MCF 10A (cell line): ENCODE measurements around the gene NFIB. TPM values are rescaled to one million over a fixed set of nuclear protein-coding genes. Genes with fewer than 3 reads are reported as not detected.

ENCODE experiments used
- BruUV-seq: library from RNA; stranded (reverse); fragments of 400-500 nt; replicated peaks from 2 replicates; lab custom pipeline; 2021; lab: Mats Ljungman, UMichigan
- CTCF ChIA-PET: fragments of 300-600 bp; sonication (Branson Sonifier 250); formaldehyde crosslinking; extraction: SDS; loops from one replicate; lab custom pipeline; 2021; ENCODE audit warnings: antibody characterized with exemption, inconsistent platforms; lab: Yijun Ruan, JAX
- POLR2A ChIA-PET: fragments of 300-600, 350-650 bp; sonication (Branson Sonifier 250); formaldehyde crosslinking; extraction: SDS; loops from one replicate; lab custom pipeline; 2020; ENCODE audit warnings: antibody characterized with exemption, inconsistent platforms; lab: Yijun Ruan, JAX
- DNase-seq: peaks from one replicate; pipeline ENCODE4 v3.0.0-alpha.2; 2018; ENCODE audit not compliant: unreplicated experiment
- H3K27ac Mint-ChIP-seq: one replicate; pipeline ENCODE4 v1.8.0; 2022; ENCODE audit warnings: mild to moderate bottlenecking, low read depth, mixed read lengths; ENCODE audit not compliant: unreplicated experiment
- H3K27me3 Mint-ChIP-seq: one replicate; pipeline ENCODE4 v1.8.0; 2022; ENCODE audit warnings: mixed read lengths; ENCODE audit not compliant: insufficient read depth, unreplicated experiment
- H3K36me3 Mint-ChIP-seq: one replicate; pipeline ENCODE4 v1.8.0; 2022; ENCODE audit warnings: mild to moderate bottlenecking, moderate library complexity, mixed read lengths; ENCODE audit not compliant: insufficient read depth, unreplicated experiment
- H3K4me1 Mint-ChIP-seq: one replicate; pipeline ENCODE4 v1.8.0; 2022; ENCODE audit warnings: mixed read lengths; ENCODE audit not compliant: insufficient read depth, unreplicated experiment
- H3K4me3 Mint-ChIP-seq: one replicate; pipeline ENCODE4 v1.8.0; 2022; ENCODE audit warnings: mild to moderate bottlenecking, moderate library complexity, mixed read lengths; ENCODE audit not compliant: unreplicated experiment
- H3K9me3 Mint-ChIP-seq: one replicate; pipeline ENCODE4 v1.8.0; 2022; ENCODE audit warnings: mixed read lengths; ENCODE audit not compliant: unreplicated experiment
- intact Hi-C: fragments of 100-400 bp; cut with micrococcal nuclease; formaldehyde crosslinking; loops from 2 replicates; pipeline ENCODE4 v1.14.1; 2022
- total RNA-seq: library from RNA; stranded (reverse); gene quantifications from 2 replicates; pipeline ENCODE4 v1.2.3, GENCODE V29; 2022
- TF ChIP-seq, protein P1 (sequence below): fragments of 200-600 bp; IDR thresholded peaks from one replicate; pipeline ENCODE4 v1.8.0; 2022; ENCODE audit warnings: antibody characterized with exemption, mild to moderate bottlenecking; ENCODE audit not compliant: unreplicated experiment

The NFIB gene
- total RNA-seq, 1 experiment from 2014 or later: 70.8 TPM

DNA sequence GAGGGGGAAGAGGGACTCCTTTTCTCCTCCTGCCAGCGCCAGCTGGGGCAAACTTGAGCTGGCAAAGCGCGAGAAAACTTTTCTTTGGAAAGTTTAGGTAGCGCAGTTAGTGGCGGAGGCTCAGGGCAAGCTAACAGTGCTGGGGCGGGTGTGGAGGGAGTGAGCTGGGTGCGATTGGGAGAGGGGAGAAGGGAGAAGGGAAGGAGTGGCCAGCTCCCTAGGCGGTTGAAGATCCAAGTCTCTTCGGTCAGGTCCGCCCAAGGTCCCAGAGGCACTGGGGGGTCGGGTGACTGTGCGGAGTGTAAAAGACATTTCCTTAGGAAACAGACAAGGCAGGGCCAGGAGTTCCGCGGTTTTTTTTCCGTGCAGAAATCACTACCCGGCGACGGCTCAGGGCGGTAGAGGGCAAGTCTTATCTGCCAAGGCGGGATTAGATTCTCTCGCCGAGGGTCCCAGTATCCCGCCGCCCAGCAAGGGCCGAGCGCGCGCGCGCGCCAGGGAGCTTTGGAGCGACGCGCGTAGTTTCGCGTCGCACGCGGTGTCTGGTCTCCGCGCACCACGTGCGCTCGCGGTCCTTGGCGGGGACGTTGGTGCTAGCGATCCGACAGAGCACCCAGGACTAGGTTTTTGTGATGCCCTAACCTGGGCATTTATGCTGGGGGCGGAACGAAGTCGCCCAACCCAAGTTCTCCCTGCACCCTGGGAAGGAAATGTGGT is 33.6 kb upstream of the NFIB start:
- Mint-ChIP-seq H3K9me3 (no peaks in the 10 kb centered on the region), H3K4me3 (peak overlapping the region; percentile 69), H3K36me3 (no peaks in the 10 kb centered on the region), H3K27ac (no peak overlapping the region), H3K27me3 (no peaks in the 10 kb centered on the region), H3K4me1 (no peaks in the 10 kb centered on the region)
- CTCF ChIA-PET: interaction anchor here (0.7 to 2.0 kb wide), 6 partner anchors 19 to 996 kb away, joined by 3 to 10 read pairs (median 3); no protein-coding TSS in a partner anchor
- no TSS peak for BruUV-seq
- POLR2A ChIA-PET: interaction anchor here (0.6 to 1.6 kb wide), 2 partner anchors 21 to 24 kb away, joined by 3 read pairs; no protein-coding TSS in a partner anchor
- TF ChIP-seq, protein P1, sequence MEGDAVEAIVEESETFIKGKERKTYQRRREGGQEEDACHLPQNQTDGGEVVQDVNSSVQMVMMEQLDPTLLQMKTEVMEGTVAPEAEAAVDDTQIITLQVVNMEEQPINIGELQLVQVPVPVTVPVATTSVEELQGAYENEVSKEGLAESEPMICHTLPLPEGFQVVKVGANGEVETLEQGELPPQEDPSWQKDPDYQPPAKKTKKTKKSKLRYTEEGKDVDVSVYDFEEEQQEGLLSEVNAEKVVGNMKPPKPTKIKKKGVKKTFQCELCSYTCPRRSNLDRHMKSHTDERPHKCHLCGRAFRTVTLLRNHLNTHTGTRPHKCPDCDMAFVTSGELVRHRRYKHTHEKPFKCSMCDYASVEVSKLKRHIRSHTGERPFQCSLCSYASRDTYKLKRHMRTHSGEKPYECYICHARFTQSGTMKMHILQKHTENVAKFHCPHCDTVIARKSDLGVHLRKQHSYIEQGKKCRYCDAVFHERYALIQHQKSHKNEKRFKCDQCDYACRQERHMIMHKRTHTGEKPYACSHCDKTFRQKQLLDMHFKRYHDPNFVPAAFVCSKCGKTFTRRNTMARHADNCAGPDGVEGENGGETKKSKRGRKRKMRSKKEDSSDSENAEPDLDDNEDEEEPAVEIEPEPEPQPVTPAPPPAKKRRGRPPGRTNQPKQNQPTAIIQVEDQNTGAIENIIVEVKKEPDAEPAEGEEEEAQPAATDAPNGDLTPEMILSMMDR: no peak
- DNase-seq: peak; percentile 66
- intact Hi-C loops: no loop called here

DNA sequence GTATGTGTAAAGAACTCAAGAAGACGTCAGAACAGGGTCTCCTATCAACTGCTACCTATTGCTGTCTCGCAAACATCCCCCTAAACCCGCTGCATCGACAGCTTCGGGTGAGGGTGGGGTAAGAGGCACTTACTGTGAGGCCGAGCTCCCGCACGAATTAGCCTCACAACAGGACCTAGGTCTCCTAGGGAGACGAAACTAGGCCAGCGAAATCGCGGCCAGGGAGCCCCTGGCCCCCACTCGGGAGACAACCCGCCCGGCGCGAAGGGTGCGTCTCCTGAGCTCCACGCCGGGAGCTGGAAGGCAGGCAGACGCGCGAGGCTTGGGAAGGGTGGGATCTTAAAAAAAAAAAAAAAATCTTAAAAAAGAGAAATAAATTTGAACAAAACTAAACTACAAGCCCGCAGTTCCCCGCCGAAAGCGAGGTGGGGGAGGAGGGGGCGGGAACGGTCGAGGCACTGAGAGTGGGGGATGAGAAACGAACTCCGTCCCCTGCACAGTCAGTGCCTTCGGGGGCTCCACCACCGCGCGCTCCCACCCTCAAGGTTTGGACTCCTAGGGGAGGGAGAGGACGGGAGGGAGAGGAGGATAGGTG is 33.0 kb upstream of the NFIB start:
- Mint-ChIP-seq H3K9me3 (no peaks in the 10 kb centered on the region), H3K4me1 (no peaks in the 10 kb centered on the region), H3K27ac (no peak overlapping the region), H3K36me3 (no peaks in the 10 kb centered on the region), H3K27me3 (no peaks in the 10 kb centered on the region), H3K4me3 (peak overlapping the region; percentile 69)
- ChIA-PET CTCF (interaction anchor here (0.7 to 2.0 kb wide), 4 partner anchors 20 to 995 kb away, joined by 3 to 10 read pairs (median 4); no protein-coding TSS in a partner anchor), POLR2A (interaction anchor here (0.6 to 1.6 kb wide), 2 partner anchors 21 to 23 kb away, joined by 3 read pairs; no protein-coding TSS in a partner anchor)
- no TSS peak for BruUV-seq
- DNase-seq: no peak
- intact Hi-C loops: no loop called here
- TF ChIP-seq, protein P1: no peak

DNA sequence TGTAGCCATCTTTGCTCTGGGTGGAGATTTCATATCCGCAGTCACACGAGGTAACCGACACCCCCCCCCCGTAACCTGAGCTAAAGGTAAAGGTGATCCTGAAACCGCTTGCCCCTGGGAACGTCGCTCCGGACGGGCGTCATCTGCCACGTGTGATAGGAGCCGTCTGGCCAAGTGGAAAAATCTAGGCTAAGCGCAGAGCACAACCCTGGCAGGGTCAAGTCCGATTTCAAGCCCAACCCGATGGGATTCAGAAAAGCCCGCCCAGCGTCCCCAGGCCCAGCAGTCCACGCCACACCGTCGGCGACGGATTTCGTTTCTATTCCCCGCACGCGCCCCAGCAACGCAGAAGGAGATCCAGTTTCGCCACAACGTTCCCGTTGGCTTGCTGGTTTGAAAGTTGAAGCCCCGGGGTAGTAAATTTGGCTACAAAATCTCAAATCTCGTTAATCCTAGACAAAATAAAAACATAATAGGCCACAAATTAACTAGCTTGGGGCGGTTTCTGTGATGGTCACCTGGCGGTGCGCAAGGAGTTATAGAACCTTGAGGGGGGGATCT is 32.4 kb upstream of the NFIB start:
- no TSS peak for BruUV-seq
- intact Hi-C loops: no loop called here
- Mint-ChIP-seq H3K4me3 (no peak overlapping the region), H3K27ac (no peak overlapping the region), H3K4me1 (no peaks in the 10 kb centered on the region), H3K9me3 (no peaks in the 10 kb centered on the region), H3K36me3 (no peaks in the 10 kb centered on the region), H3K27me3 (no peaks in the 10 kb centered on the region)
- ChIA-PET CTCF (interaction anchor here (1.1 to 2.0 kb wide), 3 partner anchors 20 to 994 kb away, joined by 3 to 10 read pairs (median 3); no protein-coding TSS in a partner anchor), POLR2A (no interaction called here)
- DNase-seq: no peak
- TF ChIP-seq, protein P1: no peak
